GM21367 (cell line): Measurements from ENCODE around the gene UBE2E2.
"Not testable (repeated sequence)": the region's sequence is repeated elsewhere in the genome, so short reads cannot be mapped to it uniquely, and the experiment has no call there.

Experiments used
- ATAC-seq: cut with Tn5 transposase; IDR thresholded peaks from one replicate; pipeline ENCODE4 v1.9.1; 2021; ENCODE audit not compliant: unreplicated experiment

UBE2E2 gene

GRCh38 chr3:23202921-23203707 lies at the start of gene UBE2E2:
TSS of gene UBE2E2 (plus strand) at chr3:23203327.
- ATAC-seq, result peak; percentile 55

- no peak for ATAC-seq
Observed at GRCh38 chr3:23153436-23153835, 49.7 kb upstream of the UBE2E2 start.

DNA sequence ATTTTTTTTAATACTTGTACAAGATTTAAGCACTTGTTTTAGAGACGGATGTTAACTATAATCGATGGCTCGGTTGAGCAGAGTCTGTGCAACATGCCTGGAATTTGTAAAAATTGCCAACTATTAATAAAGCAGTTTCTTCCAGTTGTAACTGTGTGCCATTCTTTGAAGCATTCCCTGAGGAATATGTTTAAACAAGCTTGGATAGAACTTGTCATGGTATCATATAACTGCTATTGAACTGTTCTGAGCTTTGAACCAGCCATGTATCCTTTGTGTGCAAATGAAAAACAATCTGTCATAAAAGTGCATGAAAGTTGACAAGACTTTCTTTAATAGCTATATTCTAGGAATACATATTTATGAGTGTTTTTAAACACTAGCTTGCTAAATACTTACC lies 45.8 kb upstream of the UBE2E2 start:
- ATAC-seq, result no peak

DNA sequence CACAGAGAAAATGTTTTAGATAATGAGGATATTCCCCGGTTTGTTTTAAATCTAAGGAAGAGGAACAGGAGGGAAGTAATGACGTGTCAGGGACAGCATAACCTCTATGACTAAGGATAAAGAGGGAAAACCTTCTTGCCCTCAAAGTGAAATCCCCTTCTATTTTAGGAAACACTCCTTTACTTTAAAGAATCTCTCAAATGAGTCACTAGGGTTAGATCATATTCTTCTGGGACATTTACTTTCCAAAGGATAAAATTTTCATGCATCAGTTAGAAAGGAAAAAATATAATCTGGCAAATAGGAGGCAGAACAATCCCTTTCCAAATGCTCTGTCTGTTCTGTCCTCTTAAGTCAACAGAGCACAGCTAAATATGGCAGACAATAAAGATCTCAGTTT lies 43.2 kb upstream of the UBE2E2 start:
- ATAC-seq, result no peak

DNA sequence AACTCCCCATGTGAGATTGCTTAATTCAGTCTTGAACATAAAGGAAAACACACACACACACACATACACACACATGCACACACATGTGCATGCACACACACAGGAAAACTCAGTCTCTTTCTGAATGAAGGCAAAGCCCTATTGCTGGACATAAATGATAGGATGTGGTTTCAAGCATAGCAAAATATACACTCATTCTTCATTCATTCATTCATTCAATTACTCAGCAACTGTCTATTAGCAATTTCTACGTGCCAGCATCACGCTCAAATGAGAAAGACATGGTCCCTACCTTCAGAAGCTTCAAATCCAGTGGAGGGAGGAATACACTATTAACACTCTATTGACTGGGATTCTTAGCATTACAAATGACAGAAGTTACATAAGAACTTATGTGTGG lies 41.8 kb upstream of the UBE2E2 start:
- no peak for ATAC-seq

DNA sequence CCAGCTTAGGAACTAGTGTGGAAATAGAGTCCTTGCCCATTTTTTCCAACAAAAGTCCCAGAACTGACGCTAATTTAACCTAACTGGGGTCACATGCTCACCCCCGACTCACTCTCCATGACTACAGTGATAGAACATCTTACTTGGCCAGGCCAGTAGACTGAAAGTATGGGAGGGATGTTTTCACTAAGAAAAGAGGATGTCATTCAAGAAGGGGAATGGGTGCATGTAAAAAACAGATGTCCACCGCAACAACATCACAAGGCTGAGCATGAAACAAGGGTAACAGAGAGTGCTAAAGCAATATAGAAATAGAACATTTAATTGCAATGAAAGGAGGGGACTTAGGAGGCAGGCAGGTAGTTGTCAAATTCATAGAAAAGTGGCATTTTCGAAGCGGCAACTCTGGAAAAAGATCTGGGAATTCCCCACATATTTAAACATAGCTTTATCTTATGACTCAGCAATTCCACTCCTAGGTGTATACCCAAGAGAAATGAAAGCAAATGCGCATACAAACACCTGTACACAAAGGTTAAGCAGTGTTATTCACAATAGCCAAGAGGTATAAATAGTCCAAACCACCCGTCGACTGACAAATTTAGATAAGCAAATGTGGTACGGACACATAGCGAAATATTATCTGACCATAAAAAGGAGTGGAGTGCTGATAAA lies 41.1 kb upstream of the UBE2E2 start:
- ATAC-seq, result peak; percentile 53

DNA sequence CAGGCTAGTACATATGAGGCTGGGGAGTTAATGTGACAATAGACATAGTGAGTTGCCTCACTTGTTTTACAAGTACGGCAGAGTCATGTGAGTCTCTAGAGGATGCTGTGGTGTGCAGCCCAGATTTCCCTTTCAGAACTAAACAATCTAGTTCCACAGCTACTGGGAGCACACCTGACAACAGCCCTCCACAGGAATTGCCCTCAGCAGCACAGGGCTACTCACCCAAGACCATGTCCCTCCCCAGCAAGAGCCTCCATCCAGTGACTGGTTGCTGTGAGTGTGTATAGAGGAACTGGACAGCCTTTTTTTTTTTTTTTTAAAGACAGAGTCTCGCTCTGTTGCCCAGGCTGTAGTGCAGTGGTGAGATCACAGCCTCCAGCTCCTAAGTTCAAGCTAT lies 40.2 kb upstream of the UBE2E2 start:
- peak; percentile 54 for ATAC-seq

DNA sequence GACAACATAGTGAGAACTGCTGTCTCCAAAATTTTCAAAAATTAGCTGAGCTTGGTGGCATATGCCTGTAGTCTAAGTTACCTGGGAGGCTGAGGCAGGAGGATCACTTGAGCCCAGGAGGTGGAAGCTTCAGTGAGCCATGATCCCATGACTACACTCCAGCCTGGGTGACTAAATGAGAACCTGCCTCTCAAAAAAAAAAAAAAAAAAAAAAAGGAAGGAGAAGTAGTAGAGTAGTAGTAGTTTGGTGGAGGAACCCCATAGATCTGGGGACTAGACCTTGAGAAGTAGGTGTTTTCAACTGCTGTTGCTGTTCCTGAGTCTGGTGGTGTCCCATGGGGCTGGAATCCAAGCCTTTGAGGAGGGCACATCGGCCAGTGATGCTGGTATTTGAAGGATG lies 38.4 kb upstream of the UBE2E2 start:
- ATAC-seq, result no peak

GRCh38 chr3:23165571-23165970 lies 37.6 kb upstream of the UBE2E2 start:
- no peak for ATAC-seq

DNA sequence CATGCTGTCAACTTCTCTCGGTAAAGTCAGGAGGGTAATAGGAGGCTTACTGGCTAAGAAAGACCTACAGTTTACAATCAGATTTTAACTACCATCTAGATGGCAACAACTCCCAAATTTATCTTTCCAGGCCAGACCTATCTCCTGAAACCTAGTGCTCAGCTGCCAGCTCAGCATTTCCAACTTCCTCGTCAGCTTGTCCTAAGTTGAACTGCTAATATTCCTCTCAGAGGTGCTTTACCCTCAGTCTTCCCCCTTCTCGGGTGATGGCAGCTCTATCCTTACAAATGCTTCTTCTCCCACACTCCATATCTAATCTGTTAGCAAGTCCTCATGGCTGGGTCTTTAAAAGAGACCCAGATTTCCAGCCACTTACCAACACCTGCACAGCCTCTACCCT lies 36.9 kb upstream of the UBE2E2 start:
- ATAC-seq, result no peak

DNA sequence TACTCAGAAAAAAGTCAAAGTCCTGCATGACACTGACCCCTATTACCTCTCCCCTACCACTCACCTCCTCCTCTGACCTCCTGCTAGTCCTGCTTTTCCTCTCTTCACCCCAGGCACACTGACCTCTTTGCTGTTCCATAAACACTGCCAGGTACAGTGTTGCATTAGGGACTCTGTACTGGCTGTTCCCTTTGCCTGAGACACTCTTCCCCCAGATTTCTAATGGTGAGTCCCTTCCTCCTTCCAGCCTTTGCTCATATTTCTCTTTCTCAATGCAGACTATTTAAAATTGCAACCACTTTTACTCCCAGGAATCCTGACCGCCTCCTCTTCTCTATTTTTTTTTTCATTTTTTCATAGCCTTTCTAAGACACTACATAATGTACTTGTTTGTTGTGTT lies 36.3 kb upstream of the UBE2E2 start:
- no peak for ATAC-seq

DNA sequence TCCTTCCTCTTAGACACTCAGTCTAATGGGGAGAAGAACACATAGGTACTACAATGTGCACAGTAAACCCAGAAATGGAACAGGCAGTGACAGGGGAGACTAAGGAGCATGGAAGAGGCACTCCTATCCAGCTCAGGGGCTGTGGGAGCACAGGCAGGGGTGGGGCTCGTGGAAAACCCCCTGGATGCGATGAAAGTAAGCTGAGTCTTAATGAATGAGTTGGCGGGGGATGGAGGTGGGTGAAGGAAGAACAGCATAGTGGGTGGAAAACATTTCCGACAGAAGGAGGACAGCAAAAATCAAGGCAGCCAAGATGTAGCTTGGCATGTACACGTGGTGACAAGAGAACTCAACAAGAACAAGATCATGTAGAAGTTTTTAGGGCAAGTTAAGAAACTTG lies 33.6 kb upstream of the UBE2E2 start:
- no peak for ATAC-seq

- ATAC-seq, result no peak
Observed at GRCh38 chr3:23170291-23170690, 32.8 kb upstream of the UBE2E2 start.

DNA sequence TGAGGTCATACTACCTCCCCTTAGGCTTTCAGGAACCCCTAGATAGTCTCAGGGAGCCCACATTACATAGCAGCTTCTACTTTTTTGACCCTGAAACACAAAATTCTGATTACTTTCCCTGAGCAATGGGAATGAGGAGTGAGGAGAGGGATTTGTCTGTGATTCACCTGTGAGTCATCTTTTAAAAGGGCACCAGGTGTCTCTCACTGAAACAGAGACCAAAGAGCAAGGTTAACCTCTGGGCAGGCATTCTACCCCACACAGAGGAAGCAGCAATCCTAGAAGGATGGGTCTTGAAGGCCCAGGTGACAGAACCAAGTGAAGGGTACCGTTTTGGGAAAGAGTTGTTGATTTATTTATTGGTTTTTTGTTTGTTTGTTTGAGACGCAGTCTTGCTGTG lies 31.1 kb upstream of the UBE2E2 start:
- ATAC-seq, result no peak

DNA sequence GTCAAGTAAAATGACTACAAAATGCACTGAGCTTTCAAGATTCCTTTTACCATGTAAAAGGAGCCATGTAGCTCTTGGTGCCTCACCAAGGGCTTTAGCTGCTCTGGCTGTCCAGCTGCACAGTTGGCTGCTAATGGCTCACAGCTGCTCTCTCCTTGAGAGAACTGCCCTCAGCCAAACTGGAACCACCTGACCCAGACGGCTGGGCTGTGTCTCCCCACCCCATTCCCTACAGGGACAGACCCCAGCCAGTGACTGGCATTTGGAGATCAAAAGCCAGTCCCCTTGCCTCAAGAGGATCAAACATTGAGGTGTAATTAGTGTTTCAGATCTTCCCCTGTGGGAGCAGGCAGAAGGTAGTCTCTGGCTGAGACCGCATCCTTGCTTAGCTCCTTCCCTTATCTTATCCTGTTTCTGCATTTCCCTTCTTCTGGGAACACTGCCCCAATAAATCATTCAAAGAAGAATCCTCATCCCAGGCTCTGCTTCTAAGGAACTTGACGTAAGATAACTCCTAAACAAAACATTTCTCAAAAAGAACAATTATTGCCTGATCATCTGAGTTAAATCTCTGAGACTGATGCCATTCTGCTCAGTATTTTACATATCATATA lies 28.6 kb upstream of the UBE2E2 start:
- ATAC-seq, result no peak

DNA sequence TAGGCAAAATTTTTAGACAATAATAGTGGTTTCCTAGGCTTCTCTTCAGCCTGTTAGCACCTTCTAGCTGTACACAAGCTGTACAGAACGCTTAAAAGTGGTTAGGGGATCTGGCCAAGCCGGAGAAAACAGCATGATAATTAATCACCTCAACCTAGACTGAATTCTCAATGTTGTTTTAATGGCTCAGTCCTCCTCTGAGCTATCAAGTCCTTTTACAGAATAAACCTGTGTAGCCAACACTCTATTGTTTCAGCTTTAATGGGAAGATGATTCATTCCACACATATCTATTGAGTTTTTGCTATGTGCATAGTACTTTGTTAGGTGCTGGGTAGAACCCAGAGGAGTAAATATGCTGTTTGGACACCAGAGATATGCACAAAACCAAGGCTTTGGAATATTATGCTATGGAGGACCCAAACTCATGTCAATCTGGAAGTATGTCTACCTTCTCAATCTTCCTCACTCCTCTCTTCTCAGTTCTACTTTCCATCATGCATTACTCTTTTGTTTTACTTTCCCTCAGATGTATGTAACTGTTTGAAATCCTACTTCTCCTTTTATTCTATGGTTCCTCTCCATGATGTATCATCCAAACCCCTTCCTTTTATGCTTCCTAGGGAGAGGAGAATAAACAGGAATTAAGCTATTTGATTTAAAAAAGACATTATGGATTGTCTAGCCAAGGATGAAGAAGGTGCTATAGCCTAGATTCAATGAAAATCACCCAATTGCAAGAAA lies 27.6 kb upstream of the UBE2E2 start:
- ATAC-seq, result no peak

- not testable (repeated sequence) for ATAC-seq
Observed at GRCh38 chr3:23176839-23177238, 26.3 kb upstream of the UBE2E2 start.

- no peak for ATAC-seq
Observed at GRCh38 chr3:23182996-23183513, 20.1 kb upstream of the UBE2E2 start.

DNA sequence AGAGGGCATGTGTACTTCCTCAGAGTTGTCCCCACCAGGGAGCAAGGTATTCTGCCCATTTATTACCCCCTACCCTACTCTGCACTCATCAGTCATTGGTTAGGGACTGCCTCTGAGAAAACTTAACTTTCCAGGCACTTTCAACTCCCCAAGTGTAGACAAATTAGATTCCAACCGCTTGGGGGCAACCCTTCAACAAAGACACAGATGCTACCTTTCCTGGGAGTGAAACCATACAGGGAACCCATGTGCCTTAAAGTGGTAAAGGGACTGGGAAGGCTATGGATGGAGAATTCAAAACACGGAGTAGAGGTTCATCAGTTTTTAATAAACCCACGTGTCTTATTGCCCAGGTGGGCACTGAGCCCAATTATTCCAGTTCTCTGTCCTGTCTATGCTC lies 19.4 kb upstream of the UBE2E2 start:
- ATAC-seq, result no peak

DNA sequence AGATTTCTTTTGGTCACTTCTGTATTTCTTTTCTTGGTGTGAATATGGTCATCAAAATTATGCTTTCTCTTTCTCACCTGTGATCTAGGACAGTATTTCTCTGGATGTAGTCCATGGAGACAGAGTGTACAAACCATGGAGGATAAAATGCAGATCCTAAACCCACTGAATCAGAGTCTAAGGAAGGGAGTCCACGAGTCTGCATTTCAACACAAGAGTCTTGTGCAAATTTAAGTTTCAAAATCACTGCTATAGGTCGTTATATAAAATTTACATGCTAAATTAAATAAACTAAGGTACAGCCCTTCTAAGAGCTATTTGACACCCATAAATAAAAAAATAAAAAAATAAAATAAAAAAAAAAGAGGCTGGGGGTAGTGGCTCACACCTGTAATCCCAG lies 17.3 kb upstream of the UBE2E2 start:
- no peak for ATAC-seq

- no peak for ATAC-seq
Observed at GRCh38 chr3:23189187-23189586, 13.9 kb upstream of the UBE2E2 start.
